H1 (cell line): ENCODE measurements around the gene KIF5A. TPM values are rescaled to one million over a fixed set of nuclear protein-coding genes. Genes with fewer than 3 reads are reported as not detected.

Source experiments
- CTCF ChIA-PET: fragments of 300-600 bp; sonication (Branson Sonifier 250); formaldehyde crosslinking; loops from one replicate; lab custom pipeline; 2021; ENCODE audit not compliant: partially characterized antibody; lab: Charles Lee
- POLR2A ChIA-PET: fragments of 300-600 bp; sonication (Branson Sonifier 250); formaldehyde crosslinking; loops from one replicate; lab custom pipeline; 2021; ENCODE audit warnings: inconsistent platforms; ENCODE audit not compliant: partially characterized antibody; lab: Charles Lee
- DNase-seq, 2 experiments: peaks; one replicate each; pipeline versions ENCODE4 v3.0.0 to v3.0.0-alpha.2; 2010 to 2022; ENCODE audit warnings: low spot score in 2 of 2, low read depth in 1 of 2, mixed read lengths in 1 of 2
- FAIRE-seq: peaks from 2 replicates; lab custom pipeline; 2011; peaks lifted over from hg19 to GRCh38; lab: Jason Lieb, UNC
- H2AFZ ChIP-seq: 2 replicates; pipeline ENCODE4 v1.8.1; 2012; ENCODE audit warnings: low read length, inconsistent platforms
- H2AK5ac ChIP-seq: 2 replicates; pipeline ENCODE4 v1.6.1; 2013; ENCODE audit warnings: low read depth, low read length
- H2BK120ac ChIP-seq: replicated peaks from 2 replicates; pipeline ENCODE3; 2013; ENCODE audit warnings: low read depth, low read length, inconsistent platforms
- H2BK12ac ChIP-seq: 2 replicates; pipeline ENCODE4 v1.6.1; 2013; ENCODE audit warnings: low read depth, low read length
- H2BK15ac ChIP-seq: 2 replicates; pipeline ENCODE4 v1.6.1; 2013; ENCODE audit warnings: low read length
- H2BK20ac ChIP-seq: 2 replicates; pipeline ENCODE4 v1.6.1; 2013; ENCODE audit warnings: low read length
- H2BK5ac ChIP-seq: 2 replicates; pipeline ENCODE4 v1.6.1; 2013; ENCODE audit warnings: low read depth, low read length
- H3K14ac ChIP-seq: 2 replicates; pipeline ENCODE4 v1.6.1; 2013; ENCODE audit warnings: inconsistent platforms; ENCODE audit not compliant: insufficient read length
- H3K18ac ChIP-seq: 2 replicates; pipeline ENCODE4 v1.6.1; 2013; ENCODE audit warnings: low read length; ENCODE audit errors: extremely low read depth
- H3K23ac ChIP-seq: 2 replicates; pipeline ENCODE4 v1.6.1; 2013; ENCODE audit warnings: inconsistent platforms; ENCODE audit not compliant: insufficient read length
- H3K23me2 ChIP-seq: 2 replicates; pipeline ENCODE4 v1.6.1; 2013; ENCODE audit warnings: low read depth, low read length
- H3K27ac ChIP-seq: 2 replicates; pipeline ENCODE4 v1.6.1; 2011; ENCODE audit warnings: low read depth, low read length, inconsistent platforms
- H3K27me3 ChIP-seq, 4 experiments: replicated peaks in 1 of 4; 1 replicate in 1 of 4; 2 replicates in 3 of 4; pipeline versions ENCODE4 v1.6.1 to v1.8.1; 2011 to 2013; ENCODE audit warnings: low read length in 3 of 4, mild to moderate bottlenecking in 3 of 4, inconsistent platforms in 2 of 4, mixed read lengths in 2 of 4, moderate library complexity in 1 of 4; ENCODE audit not compliant: control insufficient read depth in 3 of 4, insufficient read depth in 3 of 4; ENCODE audit errors: extremely low read depth in 1 of 4
- H3K36me3 ChIP-seq, 4 experiments: 2 replicates each; pipeline versions ENCODE4 v1.6.1 to v1.8.1; 2011 to 2013; ENCODE audit warnings: mild to moderate bottlenecking in 4 of 4, low read length in 3 of 4, moderate library complexity in 2 of 4, control low read depth in 1 of 4, inconsistent platforms in 1 of 4; ENCODE audit not compliant: insufficient read depth in 4 of 4, control insufficient read depth in 2 of 4
- H3K4ac ChIP-seq: replicated peaks from 2 replicates; pipeline ENCODE3; 2013; ENCODE audit warnings: low read length, low read depth, mixed read lengths, inconsistent platforms; ENCODE audit not compliant: insufficient read length
- H3K4me1 ChIP-seq, 4 experiments: replicated peaks in 1 of 4; 1 replicate in 1 of 4; 2 replicates in 3 of 4; pipeline versions ENCODE4 v1.6.1 to v1.8.1; 2011 to 2013; ENCODE audit warnings: low read length in 3 of 4, inconsistent platforms in 2 of 4, mixed read lengths in 1 of 4; ENCODE audit not compliant: insufficient read depth in 4 of 4, control insufficient read depth in 3 of 4
- H3K4me2 ChIP-seq, 2 experiments: 2 replicates each; pipeline versions ENCODE4 v1.6.1 to v1.8.1; 2011 to 2013; ENCODE audit warnings: low read depth in 2 of 2, low read length in 2 of 2, control low read depth in 1 of 2, inconsistent platforms in 1 of 2, mild to moderate bottlenecking in 1 of 2; ENCODE audit not compliant: insufficient read depth in 1 of 2
- H3K4me3 ChIP-seq, 4 experiments: fragments of 200-600, 300-600 bp in 1 of 4; sonication (generic), shearing (Covaris generic), sonication (Bioruptor Twin) in 1 of 4; 2 replicates each; pipeline versions ENCODE4 v1.5.1 to v1.8.1; 2011 to 2016; ENCODE audit warnings: low read length in 4 of 4, low read depth in 3 of 4, control low read depth in 2 of 4, inconsistent platforms in 2 of 4, mild to moderate bottlenecking in 2 of 4, mixed read lengths in 1 of 4, moderate library complexity in 1 of 4; ENCODE audit not compliant: insufficient read depth in 2 of 4; ENCODE audit errors: extremely low read depth in 1 of 4
- H3K56ac ChIP-seq: replicated peaks from 2 replicates; pipeline ENCODE3; 2013; ENCODE audit warnings: low read depth, mild to moderate bottlenecking, mixed read lengths, low read length, inconsistent platforms; ENCODE audit not compliant: insufficient read length
- H3K79me1 ChIP-seq: 2 replicates; pipeline ENCODE4 v1.6.1; 2013; ENCODE audit warnings: low read depth, low read length, control low read depth
- H3K79me2 ChIP-seq, 2 experiments: 2 replicates each; pipeline versions ENCODE4 v1.6.1 to v1.8.1; 2012 to 2013; ENCODE audit warnings: low read length in 2 of 2, mild to moderate bottlenecking in 2 of 2, inconsistent platforms in 1 of 2; ENCODE audit not compliant: insufficient read depth in 2 of 2, control insufficient read depth in 1 of 2
- H3K9ac ChIP-seq, 4 experiments: replicated peaks in 1 of 4; 1 replicate in 1 of 4; 2 replicates in 3 of 4; pipeline versions ENCODE4 v1.6.1 to v1.8.1; 2011 to 2013; ENCODE audit warnings: low read depth in 3 of 4, low read length in 3 of 4, control low read depth in 2 of 4, mild to moderate bottlenecking in 2 of 4, moderate library complexity in 2 of 4, inconsistent platforms in 1 of 4; ENCODE audit errors: extremely low read depth in 1 of 4
- H3K9me3 ChIP-seq, 2 experiments: 2 replicates each; pipeline versions ENCODE4 v1.6.1 to v1.8.1; 2012 to 2013; ENCODE audit warnings: mild to moderate bottlenecking in 2 of 2, moderate library complexity in 2 of 2, control low read depth in 1 of 2, inconsistent platforms in 1 of 2, low read depth in 1 of 2, low read length in 1 of 2, mixed read lengths in 1 of 2; ENCODE audit not compliant: insufficient read depth in 2 of 2
- H4K20me1 ChIP-seq, 2 experiments: replicated peaks in 1 of 2; 2 replicates each; pipeline versions ENCODE3 to v1.8.1; 2011 to 2013; ENCODE audit warnings: inconsistent platforms in 2 of 2, low read length in 2 of 2, mild to moderate bottlenecking in 1 of 2; ENCODE audit not compliant: insufficient read depth in 2 of 2, control insufficient read depth in 1 of 2
- H4K5ac ChIP-seq: 2 replicates; pipeline ENCODE4 v1.6.1; 2013; ENCODE audit warnings: low read length, low read depth, mixed read lengths, inconsistent platforms; ENCODE audit not compliant: insufficient read length
- H4K8ac ChIP-seq: 2 replicates; pipeline ENCODE4 v1.8.0; 2013; ENCODE audit warnings: mild to moderate bottlenecking, moderate library complexity, low read length, inconsistent platforms; ENCODE audit not compliant: insufficient read depth; ENCODE audit errors: extremely low read depth
- H4K91ac ChIP-seq: replicated peaks from 2 replicates; pipeline ENCODE3; 2013; ENCODE audit warnings: low read length, mixed read lengths, inconsistent platforms; ENCODE audit not compliant: insufficient read length
- CBX8 ChIP-seq: fragments of 300-800, 300-1000 bp; sonication (generic); IDR thresholded peaks from 2 replicates; pipeline ENCODE4 v1.7.1; 2016; ENCODE audit warnings: low read depth, low read length, borderline replicate concordance
- CEBPB ChIP-seq: IDR thresholded peaks from 2 replicates; pipeline ENCODE4 v1.6.1; 2012; ENCODE audit warnings: low read depth, low read length
- CHD2 ChIP-seq: IDR thresholded peaks from 2 replicates; pipeline ENCODE4 v1.6.1; 2012; ENCODE audit warnings: low read length, improper control_type of control experiment
- CREB1 ChIP-seq: IDR thresholded peaks from 2 replicates; pipeline ENCODE4 v1.6.1; 2012; ENCODE audit warnings: inconsistent platforms
- EZH2 ChIP-seq: fragments of 200-600 bp; sonication (generic); IDR thresholded peaks from 2 replicates; pipeline ENCODE4 v1.7.1; 2012; ENCODE audit warnings: low read depth, mild to moderate bottlenecking, moderate library complexity, low read length, inconsistent platforms; ENCODE audit not compliant: severe bottlenecking
- GTF2F1 ChIP-seq: IDR thresholded peaks from 2 replicates; pipeline ENCODE4 v1.6.1; 2012; ENCODE audit warnings: low read depth, low read length, improper control_type of control experiment, borderline replicate concordance
- HDAC2 ChIP-seq, 2 experiments: fragments of 300-600 bp in 1 of 2; sonication (generic) in 1 of 2; IDR thresholded peaks; 2 replicates each; pipeline ENCODE4 v1.6.1; 2011 to 2012; ENCODE audit warnings: low read depth in 2 of 2, low read length in 2 of 2, mild to moderate bottlenecking in 2 of 2, moderate library complexity in 2 of 2, borderline replicate concordance in 1 of 2, inconsistent platforms in 1 of 2
- KDM1A ChIP-seq: fragments of 200-600, 300-600 bp; sonication (generic); IDR thresholded peaks from 2 replicates; pipeline ENCODE4 v1.7.1; 2016; ENCODE audit warnings: mild to moderate bottlenecking, low read length, borderline replicate concordance
- RNF2 ChIP-seq: fragments of 200-900, 300-1000 bp; sonication (generic); IDR thresholded peaks from 2 replicates; pipeline ENCODE4 v1.7.1; 2016; ENCODE audit warnings: borderline replicate concordance, low read depth, mild to moderate bottlenecking, antibody characterized with exemption, low read length; ENCODE audit not compliant: poor library complexity, severe bottlenecking; ENCODE audit errors: missing control alignments
- SIN3A ChIP-seq, 2 experiments: IDR thresholded peaks in 1 of 2; conservative IDR thresholded peaks in 1 of 2; 2 replicates each; pipeline ENCODE4 v1.6.1; 2011 to 2012; ENCODE audit warnings: low read length in 2 of 2, improper control_type of control experiment in 1 of 2, low read depth in 1 of 2, mild to moderate bottlenecking in 1 of 2
- USF2 ChIP-seq: IDR thresholded peaks from 2 replicates; pipeline ENCODE4 v1.6.1; 2011; ENCODE audit warnings: low read length, improper control_type of control experiment
- YY1 ChIP-seq: IDR thresholded peaks from 2 replicates; pipeline ENCODE4 v1.6.1; 2011; ENCODE audit warnings: low read depth, mild to moderate bottlenecking, low read length
- WGBS, 2 experiments: shearing (Covaris generic) in 1 of 2; methylation state at CpG; one replicate each; pipeline versions ENCODE4 v1.1.6 to v1.1.7; 2013 to 2015; ENCODE audit warnings: low lambda C conversion rate in 2 of 2, mixed read lengths in 2 of 2, inconsistent platforms in 1 of 2, low coverage in 1 of 2, missing lambda C conversion rate in 1 of 2; ENCODE audit not compliant: insufficient replicate concordance in 2 of 2, insufficient coverage in 1 of 2, insufficient read length in 1 of 2; ENCODE audit errors: extremely low coverage in 1 of 2, missing lambda C conversion rate in 1 of 2; 5-methylcytosine and 5-hydroxymethylcytosine counted together
- polyA plus RNA-seq, 7 experiments: library from polyadenylated mRNA; depleted of rRNA in 3 of 7; stranded (reverse) in 5 of 7; unstranded in 2 of 7; fragments of >200 nt in 5 of 7; fragments of 200-250 nt in 2 of 7; gene quantifications; 1 replicate in 5 of 7; 2 replicates in 1 of 7; 4 replicates in 1 of 7; pipeline versions ENCODE4 v1.2.1 to v1.2.3, GENCODE V29; 2011 to 2013; ENCODE audit warnings: missing spikeins in 2 of 7, mixed read lengths in 2 of 7
- total RNA-seq: library from RNA; stranded (reverse); fragmentation: NEBNext Ultra II Directional; extraction: Animal tissue kit (Norgen Biotek cat#: 25700); gene quantifications from 2 replicates; pipeline ENCODE4 v1.2.1, GENCODE V29; 2021

Gene KIF5A
- total and polyA plus RNA-seq, 2 of the 8 experiments (the other 6 are each of a cell fraction or from before 2014, with no cell fraction given), result 10.7 to 21.9 TPM

GRCh38 chr12:57533108-57533507, 16.7 kb upstream of the KIF5A start:
- no peak overlapping the region for H3K14ac ChIP-seq
- 92% methylated on average over 8 of the region's 8 CpGs; no CpG with 5 or more reads in 1 of the 2 experiments for WGBS, 2 experiments
- FAIRE-seq (no peak), DNase-seq (no peak)
- H2BK120ac ChIP-seq, result no peak overlapping the region
- no peak overlapping the region for H2AK5ac ChIP-seq
- no peak overlapping the region for H2BK12ac ChIP-seq
- no peak overlapping the region for H3K4ac ChIP-seq
- H4K20me1 ChIP-seq, result peaks cover 1 to 10% of the 10 kb centered on the region in 2 experiments
- no peaks in the 10 kb centered on the region for H3K79me1 ChIP-seq
- H3K27ac ChIP-seq, result no peak overlapping the region
- peaks cover 14 to 66% (median 54%) of the 10 kb centered on the region in 4 experiments; a peak in 7 of 8 replicates for H3K36me3 ChIP-seq
- no peak overlapping the region for H2BK5ac ChIP-seq
- no peak overlapping the region for H2AFZ ChIP-seq
- H3K9me3 ChIP-seq, result no peaks in the 10 kb centered on the region
- no peak overlapping the region for H4K8ac ChIP-seq
- H3K23ac ChIP-seq, result no peak overlapping the region
- H3K18ac ChIP-seq, result no peak overlapping the region
- H4K5ac ChIP-seq, result no peak overlapping the region
- H3K79me2 ChIP-seq, result no peaks in the 10 kb centered on the region
- H4K91ac ChIP-seq, result no peak overlapping the region
- H3K9ac ChIP-seq, result no peak overlapping the region
- CTCF ChIA-PET, result interaction anchor here (1.3 to 1.9 kb wide), 3 partner anchors 9 to 50 kb away, joined by 3 to 7 read pairs (median 4); partner anchors contain the start of gene DCTN2
- H3K23me2 ChIP-seq, result no peaks in the 10 kb centered on the region
- POLR2A ChIA-PET, result interaction anchor here (1.1 to 8.9 kb wide), 6 partner anchors 9 to 75 kb away, joined by 3 to 65 read pairs (median 10); partner anchors contain the start of genes DCTN2, DDIT3 and MBD6
- H3K4me1 ChIP-seq, result peaks cover 0 to 2% (median 0%) of the 10 kb centered on the region in 4 experiments; a peak in 1 of 7 replicates
- peaks cover 0 to 1% (median 0%) of the 10 kb centered on the region in 4 experiments; a peak in 1 of 7 replicates for H3K27me3 ChIP-seq
- H2BK20ac ChIP-seq, result no peak overlapping the region
- no peak overlapping the region for H3K56ac ChIP-seq
- no peak overlapping the region for H3K4me2 ChIP-seq
- no peak overlapping the region for H2BK15ac ChIP-seq
- no peak overlapping the region for H3K4me3 ChIP-seq
- TF ChIP-seq HDAC2 (IDR thresholded peaks at IDR 0.05; ENCODE audit: borderline replicate concordance in 1 of 2, low read depth in 2 of 2, low read length in 2 of 2) (no peak), CBX8 (no peak), RNF2 (no peak), CHD2 (no peak), YY1 (no peak), USF2 (no peak), CEBPB (no peak), KDM1A (no peak), CREB1 (no peak), GTF2F1 (no peak), EZH2 (no peak), SIN3A (conservative IDR thresholded peaks at IDR 0.05 in 1 of 2, IDR thresholded peaks at IDR 0.05 in 1 of 2; ENCODE audit: low read depth in 1 of 2, low read length in 2 of 2) (no peak)
